TTC549 (cell line): ENCODE results near the gene C1orf52.

Source experiments
- FAIRE-seq: peaks from 2 replicates; lab custom pipeline; 2012; peaks lifted over from hg19 to GRCh38; lab: Jason Lieb, UNC

The C1orf52 gene

GRCh38 chr1:85259118-85259911, at the start of gene C1orf52:
C1orf52 (minus strand) TSS chr1:85259662; CDS start chr1:85259633, 29 bp downstream.
- FAIRE-seq, result no peak

- no peak for FAIRE-seq
Measured at GRCh38 chr1:85308833-85309350, 49.4 kb upstream of the C1orf52 start.

- no peak for FAIRE-seq
Measured at GRCh38 chr1:85307987-85308832, 48.7 kb upstream of the C1orf52 start.

GRCh38 chr1:85306236-85306635, 46.8 kb upstream of the C1orf52 start:
- FAIRE-seq, result no peak

- no peak for FAIRE-seq
Measured at GRCh38 chr1:85303440-85304162, 44.1 kb upstream of the C1orf52 start.

GRCh38 chr1:85300140-85300539, 40.7 kb upstream of the C1orf52 start:
- FAIRE-seq, result no peak

- FAIRE-seq, result no peak
Measured at GRCh38 chr1:85297855-85298629, 38.6 kb upstream of the C1orf52 start.

GRCh38 chr1:85297538-85297854, 38.0 kb upstream of the C1orf52 start:
- FAIRE-seq, result no peak

GRCh38 chr1:85296980-85297379, 37.5 kb upstream of the C1orf52 start:
- FAIRE-seq, result no peak

- FAIRE-seq, result no peak
Measured at GRCh38 chr1:85295654-85296053, 36.2 kb upstream of the C1orf52 start.

- FAIRE-seq, result no peak
Measured at GRCh38 chr1:85295006-85295431, 35.6 kb upstream of the C1orf52 start.

GRCh38 chr1:85290826-85291225, 31.4 kb upstream of the C1orf52 start:
- FAIRE-seq, result no peak

- FAIRE-seq, result no peak
Measured at GRCh38 chr1:85289848-85290335, 30.4 kb upstream of the C1orf52 start.

GRCh38 chr1:85289207-85289847, 29.9 kb upstream of the C1orf52 start:
- FAIRE-seq, result no peak

- no peak for FAIRE-seq
Measured at GRCh38 chr1:85284202-85284601, 24.7 kb upstream of the C1orf52 start.

- no peak for FAIRE-seq
Measured at GRCh38 chr1:85283475-85284199, 24.2 kb upstream of the C1orf52 start.

GRCh38 chr1:85282424-85282823, 23.0 kb upstream of the C1orf52 start:
- no peak for FAIRE-seq

GRCh38 chr1:85280636-85281035, 21.2 kb upstream of the C1orf52 start:
- no peak for FAIRE-seq

- FAIRE-seq, result no peak
Measured at GRCh38 chr1:85279458-85280080, 20.1 kb upstream of the C1orf52 start.

GRCh38 chr1:85278853-85279314, 19.4 kb upstream of the C1orf52 start:
- FAIRE-seq, result no peak
